Amygdala (tissue), 56 donors: ENCODE measurements around the gene STK38L.
A peak's percentile ranks its signal among the peaks of the same experiment; 100 is the strongest.
"Not testable (repeated sequence)": the region's sequence is repeated elsewhere in the genome, so short reads cannot be mapped to it uniquely, and the experiment has no call there.

Source experiments
- DNase-seq, 56 donors: peaks; one replicate each; lab custom pipeline; 2025; lab: John Stamatoyannopoulos, UW

The STK38L gene

DNA sequence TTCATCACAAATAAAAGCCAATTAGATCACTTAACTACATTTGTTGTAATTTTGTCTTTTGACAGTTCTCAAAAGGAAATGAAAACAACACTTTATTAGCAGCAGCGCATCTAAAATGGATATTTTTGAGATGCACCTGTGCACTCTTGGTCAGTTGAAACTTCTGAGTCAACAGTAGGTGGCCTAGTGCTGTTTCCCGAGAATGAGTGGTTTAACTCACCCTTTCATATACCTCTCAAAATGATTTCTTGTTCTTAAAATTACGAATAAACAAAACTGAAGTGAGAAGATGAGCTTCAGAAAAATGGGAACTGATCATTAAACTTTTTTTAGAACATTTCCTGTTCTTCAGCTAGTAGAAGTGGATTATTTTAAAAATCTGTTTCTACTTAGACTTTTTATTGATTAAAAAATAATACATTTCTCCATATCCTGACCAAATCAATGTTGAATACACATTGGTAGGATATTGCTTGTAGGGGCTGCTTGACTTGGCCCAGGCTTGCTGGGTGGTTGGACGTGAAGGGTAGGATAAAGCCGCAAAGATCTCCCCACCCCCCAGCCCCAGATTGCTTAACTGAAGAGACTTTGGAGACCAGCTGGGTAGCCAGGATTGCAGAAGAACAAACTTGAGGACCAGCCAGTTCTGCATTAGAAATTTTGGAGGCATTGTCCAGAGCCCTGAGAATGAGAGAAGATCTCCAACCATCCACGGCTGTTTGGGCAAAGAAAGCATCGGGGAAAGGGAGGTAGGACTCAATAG lies 22.3 kb upstream of the STK38L start:
- DNase-seq = peak in 2 of 56 donors; percentile 13 to 14

GRCh38 chr12:27226407-27226929 lies 17.6 kb upstream of the STK38L start:
- DNase-seq = peak in 9 of 56 donors; percentile 2 to 16 (median 9)

GRCh38 chr12:27229367-27229766 lies 14.7 kb upstream of the STK38L start:
- DNase-seq = no peak

DNA sequence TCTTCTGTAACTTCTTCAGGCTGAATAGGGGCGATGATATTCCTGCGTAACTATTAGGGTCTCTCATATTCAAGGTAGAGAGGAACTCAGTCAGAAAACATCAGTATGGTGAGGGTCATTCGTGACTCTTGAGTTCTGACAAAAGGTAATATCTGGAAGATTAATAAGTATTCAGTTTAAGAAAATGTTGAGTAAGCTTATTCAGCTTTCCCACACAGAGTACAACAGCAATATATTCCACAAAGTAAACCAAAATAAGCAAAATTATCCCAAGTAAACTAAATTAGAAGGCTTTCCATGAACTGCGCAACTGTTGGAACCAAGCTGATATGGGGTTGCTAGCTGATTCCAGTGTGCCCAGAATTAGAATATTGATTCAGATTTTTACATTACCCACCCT lies 12.7 kb upstream of the STK38L start:
- not testable (repeated sequence) for DNase-seq

GRCh38 chr12:27233814-27234213 lies 10.3 kb upstream of the STK38L start:
- no peak for DNase-seq

DNA sequence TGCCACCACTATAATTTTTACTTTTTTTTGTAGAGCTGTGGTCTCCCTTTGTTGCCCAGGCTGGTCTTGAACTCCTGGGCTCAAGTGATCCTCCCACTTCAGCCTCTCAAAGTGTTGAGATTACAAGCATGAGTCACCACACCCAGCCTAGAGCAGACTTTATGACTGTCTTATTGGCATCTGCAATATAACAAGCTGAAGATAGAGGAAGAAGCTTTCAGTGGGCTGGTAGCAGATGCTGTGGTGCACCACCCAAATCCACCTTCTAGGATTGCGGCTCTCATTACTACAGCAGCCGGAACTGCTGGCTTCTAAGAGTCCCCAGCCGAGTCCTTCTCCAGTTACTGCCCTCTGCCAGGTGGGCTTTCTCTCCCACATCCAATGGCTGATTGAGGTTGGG lies 7.6 kb upstream of the STK38L start:
- DNase-seq = no peak

- DNase-seq = peak in 2 of 56 donors; percentile 6 to 11
These were observed 6.0 kb upstream of the STK38L start for GRCh38 chr12:27237790-27238771.

- no peak for DNase-seq
These were observed 1.1 kb upstream of the STK38L start for GRCh38 chr12:27243006-27243405.

- peak in 2 of 56 donors; percentile 43 to 55 for DNase-seq
These were observed 803 bp downstream of the STK38L start for GRCh38 chr12:27244689-27245488.

DNA sequence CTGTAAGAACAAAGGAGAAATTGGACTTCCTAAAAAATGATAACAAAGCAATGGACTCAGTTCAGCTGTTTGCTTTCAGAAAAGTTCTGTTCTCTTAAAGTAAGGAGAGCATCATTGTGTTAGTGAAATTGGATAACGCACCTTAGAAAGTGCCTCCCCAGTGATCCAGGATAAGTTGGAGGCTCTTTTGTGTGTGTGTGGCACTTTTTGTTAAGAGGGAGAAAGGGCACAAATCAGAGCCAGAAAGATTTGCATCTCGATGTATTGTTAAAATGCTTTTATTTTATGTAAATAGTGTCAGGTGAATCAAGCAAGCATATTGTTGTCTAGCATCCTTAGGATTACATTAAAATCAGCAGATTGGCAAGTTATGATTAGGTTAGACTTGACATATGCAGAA lies 2.1 kb downstream of the STK38L start:
- DNase-seq = no peak

GRCh38 chr12:27246774-27247173 lies 2.7 kb downstream of the STK38L start:
- no peak for DNase-seq

DNA sequence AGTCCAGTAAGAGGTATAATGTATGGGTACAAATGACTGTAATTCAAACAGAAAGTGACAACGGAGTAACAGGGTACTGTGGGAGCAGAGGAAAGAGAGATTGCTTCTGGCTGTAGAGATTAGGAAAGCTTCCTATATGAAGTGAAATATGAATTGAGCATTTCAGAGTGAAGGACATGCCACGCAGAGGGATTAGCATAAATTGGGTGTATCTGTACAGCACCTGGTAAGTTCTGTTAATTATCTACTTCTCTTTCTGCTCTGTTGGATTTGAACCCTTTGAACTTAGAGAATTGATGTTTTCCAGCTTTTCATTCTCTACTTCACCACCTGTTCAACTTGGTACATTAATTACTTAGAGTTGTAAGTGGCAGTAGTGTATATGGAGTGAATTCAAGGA lies 8.8 kb downstream of the STK38L start:
- DNase-seq = no peak

DNA sequence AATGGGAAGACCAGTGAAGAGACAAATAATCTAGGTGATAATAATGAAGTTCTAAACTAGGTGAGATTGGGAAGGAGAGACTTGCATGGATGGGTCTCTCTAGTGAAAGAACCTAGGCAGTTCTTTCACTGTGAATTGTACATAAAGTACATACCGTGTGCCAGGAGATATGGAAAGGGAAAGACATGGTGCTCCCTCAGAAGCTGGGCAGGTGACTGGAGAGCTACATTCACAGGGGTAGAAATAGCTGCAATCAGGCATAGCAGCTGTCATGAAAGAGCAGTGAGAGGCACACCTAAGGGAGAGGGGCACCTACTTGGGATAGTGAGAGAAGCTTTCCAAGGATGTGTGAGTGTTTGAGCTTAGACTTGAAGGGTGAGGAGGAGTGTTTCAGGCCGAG lies 9.3 kb downstream of the STK38L start:
- DNase-seq = no peak

DNA sequence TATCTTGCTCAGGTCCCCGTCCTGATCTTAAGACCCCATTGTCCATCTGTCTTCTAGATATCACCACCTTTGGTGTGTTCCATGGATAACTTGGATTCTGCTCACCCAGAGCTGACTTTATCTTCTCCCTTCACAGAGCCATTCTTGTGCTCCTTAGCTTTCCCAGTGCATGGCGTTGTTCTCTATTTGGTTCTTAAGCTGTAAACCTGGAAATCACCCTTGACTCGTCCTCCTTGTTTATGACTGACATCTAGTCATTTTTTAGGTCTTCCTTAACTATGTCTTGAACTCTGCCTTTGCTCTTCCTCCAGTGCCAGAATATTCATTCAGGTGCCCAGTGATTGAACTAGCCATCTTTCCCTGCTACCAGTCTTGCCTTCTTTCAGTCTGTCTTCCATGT lies 11.7 kb downstream of the STK38L start:
- no peak for DNase-seq

DNA sequence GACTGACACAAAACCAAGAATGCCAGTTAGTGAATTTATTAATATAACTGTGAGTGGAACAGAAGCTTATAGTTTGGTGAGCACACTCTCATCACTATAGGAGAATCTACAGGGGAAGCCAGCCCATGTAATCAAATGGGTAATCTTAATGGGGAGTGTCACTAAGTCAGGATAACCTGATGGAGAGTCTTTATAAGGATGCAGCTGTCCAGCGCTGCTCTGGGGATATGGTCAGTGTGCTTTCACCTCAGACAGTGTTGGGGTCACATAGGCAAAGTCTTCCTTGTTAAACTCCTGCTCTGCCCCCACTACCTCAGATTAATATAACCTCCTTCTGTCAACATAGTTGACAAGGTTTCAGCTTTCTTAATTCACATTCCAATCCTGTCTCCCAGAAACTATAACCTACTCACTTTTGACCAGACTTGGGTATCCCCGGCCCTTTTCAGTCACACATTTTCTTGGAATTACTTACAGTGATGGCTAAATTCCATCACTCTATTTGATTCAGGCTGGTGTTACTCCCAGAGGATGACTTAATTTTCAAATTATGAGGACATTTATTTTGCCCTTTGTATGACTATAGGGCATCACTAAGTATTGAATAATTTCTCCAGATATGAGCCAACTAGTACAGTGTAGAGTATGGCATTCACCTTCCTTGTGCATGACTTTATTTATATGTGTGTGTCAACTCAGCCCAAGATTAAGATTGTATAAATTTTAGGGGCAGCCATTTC lies 13.2 kb downstream of the STK38L start:
- DNase-seq = no peak

DNA sequence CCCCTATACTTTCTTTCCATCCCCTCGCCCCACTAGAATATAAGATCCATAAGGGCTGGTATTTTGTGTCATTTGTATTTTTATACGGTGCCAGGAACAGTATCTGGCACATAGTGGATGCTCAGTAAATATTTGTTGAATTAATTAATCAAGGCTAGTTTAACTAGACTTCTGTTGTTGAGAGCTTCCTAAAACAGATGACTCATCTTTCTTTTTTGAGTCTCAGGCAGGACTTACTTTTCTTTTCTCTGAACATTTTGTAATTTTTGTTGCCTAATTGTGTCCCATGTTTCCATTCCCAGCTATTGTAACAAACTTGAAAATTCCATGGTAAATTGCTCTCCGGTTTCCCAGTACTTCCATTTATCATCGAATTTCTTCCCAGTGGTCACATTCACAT lies 16.7 kb downstream of the STK38L start:
- DNase-seq = no peak

- no peak for DNase-seq
These were observed 17.8 kb downstream of the STK38L start for GRCh38 chr12:27261866-27262265.

DNA sequence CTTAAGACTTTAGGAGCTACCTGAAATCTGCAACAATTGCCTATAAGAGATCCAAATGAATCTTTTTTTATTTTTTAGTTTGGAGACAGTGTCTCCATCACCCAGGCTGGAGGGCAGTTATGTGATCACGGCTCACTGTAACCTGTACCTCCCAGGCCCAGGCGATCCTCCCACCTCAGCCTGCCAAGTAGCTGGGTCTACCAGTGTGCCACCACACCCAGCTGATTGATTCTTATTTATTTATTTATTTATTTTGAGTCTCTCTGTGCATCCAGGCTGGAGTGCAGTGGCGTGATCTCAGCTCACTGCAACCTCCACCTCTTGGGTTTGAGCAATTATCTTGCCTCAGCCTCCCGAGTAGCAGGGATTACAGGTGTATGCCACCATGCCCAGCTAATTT lies 26.1 kb downstream of the STK38L start:
- no peak for DNase-seq

DNA sequence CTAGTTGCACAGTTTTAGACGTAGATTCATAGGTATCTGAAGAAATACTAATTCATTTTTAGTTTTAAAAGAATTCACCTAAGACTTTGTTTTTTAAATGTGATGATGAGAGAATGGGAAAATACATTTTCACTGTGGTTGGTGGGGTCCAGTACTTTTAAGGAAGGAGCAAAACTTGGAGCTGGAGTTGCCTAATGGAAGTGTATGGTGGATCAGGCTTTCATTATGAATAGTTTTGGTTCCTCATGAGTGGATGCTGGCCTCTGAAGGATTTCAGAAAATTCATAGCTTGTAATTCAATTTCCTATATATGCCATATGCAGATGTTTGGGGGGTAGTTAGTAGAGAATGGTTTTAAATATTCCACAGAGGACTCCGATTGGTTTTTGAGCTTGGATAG lies 27.1 kb downstream of the STK38L start:
- DNase-seq = no peak
